ENCODE measurements around the gene GTF2F2.

GRCh38 chr13:45143346-45143751, 23.0 kb downstream of the GTF2F2 start:
- TF ChIP-seq CTCF (IDR thresholded peaks at IDR 0.05) (no peak), POLR2A (IDR thresholded peaks at IDR 0.05) (no peak), EP300 (IDR thresholded peaks at IDR 0.05) (no peak)

Data from ovary (tissue), 3 donors.